NCI-H748 (cell line): ENCODE results near the gene HELZ2.
A peak's percentile ranks its signal among the peaks of the same experiment; 100 is the strongest.

Experiments used
- DNase-seq: peaks from one replicate; lab custom pipeline; 2025; ENCODE audit not compliant: unreplicated experiment; lab: John Stamatoyannopoulos, UW

HELZ2 gene

DNA sequence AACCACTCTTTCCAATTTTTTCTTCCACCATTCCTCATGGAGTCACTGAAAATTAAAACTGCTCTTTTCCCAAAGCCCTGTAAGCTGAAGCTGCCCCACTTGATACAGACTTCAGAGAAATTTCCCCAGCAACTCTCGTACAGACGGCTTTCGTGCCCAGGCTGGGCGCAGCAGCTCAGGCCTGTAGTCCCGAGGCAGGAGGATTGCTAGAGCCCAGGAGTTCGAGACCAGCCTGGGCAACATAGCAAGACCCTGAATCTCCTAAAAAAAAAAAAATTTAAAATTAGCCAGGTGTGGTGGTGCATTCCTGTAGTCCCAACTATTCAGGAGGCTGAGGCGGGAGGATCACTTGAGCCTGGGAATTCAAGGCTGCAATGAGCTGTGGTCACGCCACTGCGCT lies 46.9 kb downstream of the HELZ2 start:
- no peak for DNase-seq

- peak; percentile 14 for DNase-seq
These were observed 48.1 kb downstream of the HELZ2 start for GRCh38 chr20:63525971-63526370.

DNA sequence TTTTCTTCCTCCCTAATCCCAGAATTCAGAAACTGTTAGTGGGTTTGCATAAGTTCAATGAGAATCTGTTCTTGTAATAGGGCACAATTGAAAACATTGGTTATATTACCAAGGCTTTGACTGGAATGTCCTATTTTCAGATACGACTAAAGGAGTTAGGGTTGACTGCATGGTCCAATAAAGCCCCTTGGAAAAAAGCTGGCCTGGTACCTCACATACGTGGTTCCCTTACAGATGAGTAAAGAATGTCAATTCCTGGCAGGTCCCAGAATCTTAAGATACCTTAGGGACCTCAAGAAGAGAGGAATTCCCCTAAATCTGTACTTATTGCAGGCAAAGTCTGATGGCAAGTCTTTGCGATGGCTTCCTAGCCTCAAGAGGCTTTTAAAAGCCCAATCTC lies 48.9 kb downstream of the HELZ2 start:
- no peak for DNase-seq
